NCI-H69 (cell line): ENCODE results near the gene LYPD6.
A peak's percentile ranks its signal among the peaks of the same experiment; 100 is the strongest.

Source experiments
- DNase-seq: peaks from one replicate; lab custom pipeline; 2025; lab: John Stamatoyannopoulos, UW

The LYPD6 gene

GRCh38 chr2:149409506-149409905 lies 79.1 kb downstream of the LYPD6 start:
- peak; percentile 56 for DNase-seq

GRCh38 chr2:149410701-149411484 lies 80.5 kb downstream of the LYPD6 start:
- DNase-seq: peak; percentile 30

- DNase-seq: no peak
Measured at GRCh38 chr2:149413487-149413886, 83.1 kb downstream of the LYPD6 start.

- DNase-seq: no peak
Measured at GRCh38 chr2:149415086-149415485, 84.7 kb downstream of the LYPD6 start.

DNA sequence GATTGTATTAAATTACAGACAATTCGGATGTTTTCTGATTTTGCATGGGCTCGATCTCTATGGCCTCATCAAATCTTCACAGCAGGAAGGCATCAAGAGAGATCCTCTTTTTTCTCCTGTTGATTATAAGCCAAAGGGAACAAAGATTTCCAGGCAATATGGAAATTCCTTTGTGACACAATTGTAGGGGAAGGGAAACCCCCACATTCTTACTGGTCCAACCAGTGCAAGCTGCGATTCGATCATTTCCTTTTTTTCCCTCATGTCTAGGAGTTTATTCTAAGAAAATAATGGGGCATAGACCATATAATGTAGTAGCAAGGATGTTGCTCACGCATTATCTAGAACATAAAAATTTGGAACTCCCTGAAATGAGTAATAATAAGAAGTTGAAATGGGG lies 87.7 kb downstream of the LYPD6 start:
- no peak for DNase-seq

DNA sequence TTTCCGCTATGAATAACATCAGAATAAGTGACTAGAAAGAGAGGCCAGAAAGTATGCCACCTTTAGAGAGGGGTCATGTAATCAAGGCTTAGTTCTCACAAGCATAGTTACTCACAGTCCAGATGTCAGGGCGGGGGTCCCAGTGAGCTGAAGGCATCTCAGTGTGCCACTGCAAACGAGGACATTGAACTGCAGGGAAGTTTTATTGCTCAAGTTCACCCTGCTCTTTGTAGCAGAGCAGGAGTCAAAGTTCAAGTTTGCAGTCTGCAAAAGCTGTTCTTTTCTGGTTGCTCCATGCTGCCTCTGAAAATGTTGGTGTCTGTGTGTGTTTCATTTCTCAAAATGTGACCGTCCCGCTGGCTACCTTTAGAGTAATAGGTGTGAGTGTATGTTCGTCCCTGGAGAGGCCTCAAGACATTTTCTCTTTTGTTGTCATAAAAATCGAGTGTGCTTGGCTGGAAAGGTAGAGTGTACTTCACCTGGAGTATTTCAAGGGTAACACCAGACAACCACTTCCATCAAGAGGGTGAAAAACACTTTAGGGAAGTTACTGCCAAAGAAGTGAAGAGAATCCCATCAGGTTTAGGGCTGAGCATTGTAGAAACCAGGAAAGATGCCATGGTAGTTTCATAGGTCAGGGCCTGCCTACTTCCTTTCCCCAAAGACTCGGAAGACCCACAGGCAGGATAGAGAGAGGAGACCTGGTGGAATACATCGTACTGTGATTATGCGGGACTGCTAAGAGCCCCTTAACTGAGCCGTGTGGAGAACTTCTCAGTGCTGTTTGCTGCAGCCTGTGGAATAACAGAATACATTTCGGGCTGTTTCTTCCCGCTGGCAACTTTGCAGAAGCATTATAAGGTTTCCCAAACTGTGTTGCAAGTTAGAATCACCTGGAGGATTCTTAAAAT lies 89.9 kb downstream of the LYPD6 start:
- DNase-seq: peak; percentile 5

DNA sequence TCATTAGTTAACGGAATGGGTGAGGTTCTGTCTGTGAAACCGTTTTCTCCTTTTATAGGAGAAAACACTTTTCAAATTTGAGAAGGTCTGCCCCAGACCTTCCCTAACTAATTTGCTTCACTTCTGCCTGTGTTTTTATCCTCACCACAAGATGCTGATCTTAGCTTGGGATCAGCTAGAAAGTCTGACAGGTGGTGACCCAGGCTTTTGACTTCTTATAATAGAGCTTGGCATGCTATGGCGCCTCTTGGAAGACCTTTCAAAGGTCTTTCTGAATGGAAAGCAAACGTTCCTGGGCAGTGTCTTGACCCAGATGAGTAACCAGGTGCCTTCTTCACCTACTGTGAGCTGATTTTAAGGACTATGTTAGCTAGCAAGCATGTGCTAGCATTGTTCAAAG lies 91.4 kb downstream of the LYPD6 start:
- DNase-seq: peak; percentile 3

DNA sequence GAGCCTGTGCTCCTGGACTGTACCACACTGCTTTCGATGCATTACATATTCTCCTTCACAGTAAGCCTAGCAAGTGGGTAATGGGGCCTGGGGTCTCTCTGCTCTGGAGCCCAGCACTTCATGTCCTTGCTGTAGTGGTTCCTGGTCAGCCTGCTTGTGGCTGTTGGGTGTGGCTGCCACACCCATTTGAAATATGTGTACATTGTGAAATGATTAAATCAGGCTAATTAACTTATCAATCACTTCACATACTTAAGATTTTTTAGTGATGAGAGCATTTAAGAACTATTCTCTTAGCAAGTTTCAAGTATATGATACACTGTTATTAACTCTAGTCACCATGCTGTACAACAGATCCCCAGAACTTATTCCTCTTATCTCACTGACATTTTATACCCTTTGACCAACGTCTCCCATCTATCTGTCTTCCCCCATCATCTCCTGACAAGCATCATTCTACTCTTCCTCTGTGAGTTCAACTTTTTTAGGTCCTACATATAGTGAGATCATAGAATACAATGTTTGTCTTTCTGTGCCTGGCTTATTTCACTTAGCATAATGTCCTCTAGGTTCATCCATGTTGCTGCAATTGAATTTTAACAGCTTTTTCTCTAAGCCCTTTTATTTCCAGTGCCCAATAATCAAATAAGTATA lies 92.1 kb downstream of the LYPD6 start:
- peak; percentile 3 for DNase-seq

GRCh38 chr2:149422991-149423338 lies 92.6 kb downstream of the LYPD6 start:
- DNase-seq: no peak

- no peak for DNase-seq
Measured at GRCh38 chr2:149423630-149424029, 93.2 kb downstream of the LYPD6 start.

- peak; percentile 91 for DNase-seq
Measured at GRCh38 chr2:149427387-149427786, 97.0 kb downstream of the LYPD6 start.

- DNase-seq: no peak
Measured at GRCh38 chr2:149428783-149429182, 98.4 kb downstream of the LYPD6 start.

GRCh38 chr2:149430743-149431736 lies 100.7 kb downstream of the LYPD6 start:
- peak; percentile 2 for DNase-seq

GRCh38 chr2:149438330-149438960 lies 108.1 kb downstream of the LYPD6 start:
- DNase-seq: no peak

GRCh38 chr2:149441255-149441654 lies 110.9 kb downstream of the LYPD6 start:
- DNase-seq: no peak

GRCh38 chr2:149442346-149442745 lies 112.0 kb downstream of the LYPD6 start:
- DNase-seq: no peak

- DNase-seq: no peak
Measured at GRCh38 chr2:149443150-149443549, 112.8 kb downstream of the LYPD6 start.

GRCh38 chr2:149446748-149447147 lies 116.4 kb downstream of the LYPD6 start:
- DNase-seq: peak; percentile 43

- DNase-seq: no peak
Measured at GRCh38 chr2:149448315-149448714, 117.9 kb downstream of the LYPD6 start.

- DNase-seq: no peak
Measured at GRCh38 chr2:149449017-149449416, 118.6 kb downstream of the LYPD6 start.
